Hepatocyte (in vitro differentiated cells): ENCODE measurements around the gene APBA1. TPM values are rescaled to one million over a fixed set of nuclear protein-coding genes. Genes with fewer than 3 reads are reported as not detected.

Experiments
- DNase-seq: peaks from one replicate; pipeline ENCODE4 v3.0.0-alpha.2; 2016; ENCODE audit warnings: low spot score
- H2AFZ ChIP-seq: fragments of 200-600 bp; sonication (generic); 2 replicates; pipeline ENCODE4 v1.6.0; 2016; ENCODE audit warnings: antibody characterized with exemption, mild to moderate bottlenecking
- H3K27ac ChIP-seq: fragments of 200-600 bp; sonication (generic); 2 replicates; pipeline ENCODE4 v1.5.1; 2016; ENCODE audit warnings: mild to moderate bottlenecking
- H3K27me3 ChIP-seq: fragments of 200-600 bp; sonication (generic); 2 replicates; pipeline ENCODE4 v1.6.1; 2016
- H3K36me3 ChIP-seq: fragments of 200-600 bp; sonication (generic); replicated peaks from 2 replicates; pipeline ENCODE4 v1.5.1; 2016; ENCODE audit warnings: low read depth; ENCODE audit not compliant: insufficient read depth
- H3K4me1 ChIP-seq: fragments of 200-600 bp; sonication (generic); 2 replicates; pipeline ENCODE4 v1.5.1; 2016; ENCODE audit warnings: mild to moderate bottlenecking, moderate library complexity; ENCODE audit not compliant: insufficient read depth
- H3K4me2 ChIP-seq: fragments of 200-600 bp; sonication (generic); 2 replicates; pipeline ENCODE4 v1.6.0; 2016
- H3K4me3 ChIP-seq: fragments of 200-600 bp; sonication (generic); 2 replicates; pipeline ENCODE4 v1.5.1; 2016; ENCODE audit warnings: mild to moderate bottlenecking
- H3K79me2 ChIP-seq: fragments of 200-600 bp; sonication (generic); 2 replicates; pipeline ENCODE4 v1.6.0; 2017; ENCODE audit warnings: mild to moderate bottlenecking
- H3K9me2 ChIP-seq: fragments of 200-600 bp; sonication (generic); replicated peaks from 2 replicates; pipeline ENCODE4 v1.6.0; 2017; ENCODE audit warnings: mild to moderate bottlenecking; ENCODE audit not compliant: insufficient read depth
- H3K9me3 ChIP-seq: fragments of 200-600 bp; sonication (generic); 2 replicates; pipeline ENCODE4 v1.5.1; 2016; ENCODE audit warnings: low read depth, mild to moderate bottlenecking
- H4K20me1 ChIP-seq: fragments of 200-600 bp; sonication (generic); 2 replicates; pipeline ENCODE4 v1.6.0; 2016; ENCODE audit warnings: mild to moderate bottlenecking; ENCODE audit not compliant: insufficient read depth, poor library complexity, severe bottlenecking
- CTCF ChIP-seq: fragments of 200-600 bp; sonication (generic); IDR thresholded peaks from 2 replicates; pipeline ENCODE4 v1.5.1; 2016; ENCODE audit warnings: antibody characterized with exemption, mild to moderate bottlenecking; ENCODE audit not compliant: poor library complexity
- EZH2 ChIP-seq: fragments of 200-600 bp; sonication (generic); IDR thresholded peaks from 2 replicates; pipeline ENCODE4 v1.6.1; 2016; ENCODE audit warnings: antibody characterized with exemption, mild to moderate bottlenecking, borderline replicate concordance
- EZH2phosphoT487 ChIP-seq: fragments of 200-600 bp; sonication (generic); IDR thresholded peaks from one replicate; pipeline ENCODE4 v1.6.1; 2018; ENCODE audit warnings: antibody characterized with exemption, mild to moderate bottlenecking, low read depth, moderate library complexity; ENCODE audit not compliant: unreplicated experiment, severe bottlenecking
- WGBS: methylation state at CpG from one replicate; pipeline ENCODE4 v1.1.6; 2016; ENCODE audit warnings: low lambda C conversion rate; ENCODE audit errors: missing lambda C conversion rate; 5-methylcytosine and 5-hydroxymethylcytosine counted together
- polyA plus RNA-seq: library from polyadenylated mRNA; unstranded; fragments of >200 nt; fragmentation: Nextera tagmentation; extraction: Ambion mirVana; gene quantifications from 2 replicates; pipeline ENCODE4 v1.2.1, GENCODE V29; 2016
- total RNA-seq: library from RNA; depleted of rRNA; stranded (reverse); fragments of >200 nt; gene quantifications from 2 replicates; pipeline ENCODE4 v1.2.3, GENCODE V29; 2014

Gene APBA1
- total and polyA plus RNA-seq, 2 experiments from 2014 or later = 1.5 to 12.0 TPM

GRCh38 chr9:69585571-69585970 is 86.6 kb downstream of the APBA1 start:
- Histone ChIP-seq H4K20me1 (no peaks in the 10 kb centered on the region), H3K36me3 (no peaks in the 10 kb centered on the region), H3K79me2 (no peaks in the 10 kb centered on the region), H3K27me3 (no peaks in the 10 kb centered on the region), H3K4me3 (no peak overlapping the region), H3K27ac (no peak overlapping the region), H3K9me2 (no peaks in the 10 kb centered on the region), H2AFZ (no peak overlapping the region), H3K9me3 (no peaks in the 10 kb centered on the region), H3K4me1 (no peaks in the 10 kb centered on the region), H3K4me2 (no peak overlapping the region)
- TF ChIP-seq CTCF (no peak), EZH2phosphoT487 (no peak), EZH2 (no peak)
- no peak for DNase-seq
- WGBS = 91% methylated on average over 2 of the region's 2 CpGs

- H4K20me1 ChIP-seq = no peaks in the 10 kb centered on the region
- H3K9me3 ChIP-seq = no peaks in the 10 kb centered on the region
- no peak overlapping the region for H3K4me2 ChIP-seq
- no peaks in the 10 kb centered on the region for H3K36me3 ChIP-seq
- H2AFZ ChIP-seq = no peak overlapping the region
- no peak for DNase-seq
- H3K27ac ChIP-seq = no peak overlapping the region
- TF ChIP-seq CTCF = no peak
- TF ChIP-seq EZH2 = no peak
- no peak for TF ChIP-seq EZH2phosphoT487
- no peaks in the 10 kb centered on the region for H3K9me2 ChIP-seq
- H3K4me3 ChIP-seq = no peak overlapping the region
- no peaks in the 10 kb centered on the region for H3K79me2 ChIP-seq
- H3K4me1 ChIP-seq = no peaks in the 10 kb centered on the region
- no peaks in the 10 kb centered on the region for H3K27me3 ChIP-seq
Measured at GRCh38 chr9:69584759-69585158, 87.4 kb downstream of the APBA1 start.

- no peak for DNase-seq
- Histone ChIP-seq H3K4me1 (no peaks in the 10 kb centered on the region), H3K9me3 (no peaks in the 10 kb centered on the region), H3K9me2 (no peaks in the 10 kb centered on the region), H2AFZ (no peak overlapping the region), H4K20me1 (no peaks in the 10 kb centered on the region), H3K36me3 (no peaks in the 10 kb centered on the region), H3K79me2 (no peaks in the 10 kb centered on the region), H3K27ac (no peak overlapping the region), H3K4me3 (no peak overlapping the region), H3K4me2 (no peak overlapping the region), H3K27me3 (no peaks in the 10 kb centered on the region)
- WGBS = 75% methylated on average over 5 of the region's 5 CpGs
- TF ChIP-seq EZH2phosphoT487 (no peak), EZH2 (no peak), CTCF (no peak)
Measured at GRCh38 chr9:69583645-69584234, 88.4 kb downstream of the APBA1 start.
